Lung (tissue), 12 donors: Measurements from ENCODE around the gene ZBTB38. TPM values are rescaled to one million over a fixed set of nuclear protein-coding genes. Genes with fewer than 3 reads are reported as not detected.
A peak's percentile ranks its signal among the peaks of the same experiment; 100 is the strongest.

Source experiments
- ATAC-seq: fragments of 200-7000 bp; cut with Tn5 transposase; one replicate; pipeline ENCODE4 v1.9.1; 2020; ENCODE audit warnings: moderate number of reproducible peaks; ENCODE audit not compliant: insufficient read depth, low FRiP score
- DNase-seq, 3 donors: peaks; one replicate each; pipeline ENCODE4 v3.0.0-alpha.2; 2013 to 2017
- H3K27ac ChIP-seq, 2 donors: one replicate each; pipeline ENCODE4 v1.5.1; 2013; ENCODE audit warnings: mild to moderate bottlenecking in 2 of 2, moderate library complexity in 2 of 2, control low read depth in 1 of 2, inconsistent platforms in 1 of 2, low read depth in 1 of 2, low read length in 1 of 2
- H3K27me3 ChIP-seq, 3 donors: one replicate each; pipeline ENCODE4 v1.5.1; 2013; ENCODE audit warnings: low read length in 2 of 3; ENCODE audit not compliant: control insufficient read depth in 3 of 3, insufficient read depth in 3 of 3
- H3K36me3 ChIP-seq, 4 donors: one replicate each; pipeline ENCODE4 v1.5.1; 2013; ENCODE audit warnings: low read length in 4 of 4, mild to moderate bottlenecking in 1 of 4, moderate library complexity in 1 of 4; ENCODE audit not compliant: control insufficient read depth in 4 of 4, insufficient read depth in 4 of 4
- H3K4me1 ChIP-seq, 5 donors: one replicate each; pipeline ENCODE4 v1.5.1; 2013; ENCODE audit warnings: low read length in 5 of 5, mild to moderate bottlenecking in 2 of 5, moderate library complexity in 1 of 5; ENCODE audit not compliant: control insufficient read depth in 5 of 5, insufficient read depth in 5 of 5
- H3K4me3 ChIP-seq: one replicate; pipeline ENCODE4 v1.5.1; 2013; ENCODE audit warnings: mild to moderate bottlenecking, control low read depth, moderate library complexity
- H3K9ac ChIP-seq, 2 donors: one replicate each; pipeline ENCODE4 v1.5.1; 2013; ENCODE audit warnings: low read length in 2 of 2, control low read depth in 1 of 2; ENCODE audit not compliant: insufficient read depth in 1 of 2
- H3K9me3 ChIP-seq, 4 donors: one replicate each; pipeline ENCODE4 v1.5.1; 2013; ENCODE audit warnings: low read length in 3 of 4, mild to moderate bottlenecking in 1 of 4, moderate library complexity in 1 of 4; ENCODE audit not compliant: control insufficient read depth in 4 of 4, insufficient read depth in 3 of 4
- WGBS, 2 donors: extraction: QIAGEN DNeasy Blood & Tissue Kit; methylation state at CpG; one replicate each; pipeline ENCODE4 v1.1.7; 2013; 5-methylcytosine and 5-hydroxymethylcytosine counted together
- polyA plus RNA-seq, 2 donors: library from polyadenylated mRNA; stranded (reverse); fragments of 200-250 nt; gene quantifications; one replicate each; pipeline ENCODE4 v1.2.1, GENCODE V29; 2013
- total RNA-seq, 2 donors: library from RNA; depleted of rRNA in 1 of 2; stranded (reverse); fragments of >200 nt in 1 of 2; gene quantifications; one replicate each; pipeline ENCODE4 v1.2.1, GENCODE V29; 2014 to 2021
- TF ChIP-seq, protein P1 (sequence below): IDR thresholded peaks from 2 replicates; pipeline ENCODE4 v1.5.1; 2012; ENCODE audit warnings: mild to moderate bottlenecking; ENCODE audit errors: control extremely low read depth, extremely low read depth
- donor health status: control.
- donor health status: control.
- donor health status: Bipolar disorder and iron deficiency.
- donor health status: healthy.
- donor health status: DM: yes; HTN: yes; CAD: no.

Gene ZBTB38
- total and polyA plus RNA-seq, 4 donors = 9.3 to 111 (median 53.5) TPM

DNA sequence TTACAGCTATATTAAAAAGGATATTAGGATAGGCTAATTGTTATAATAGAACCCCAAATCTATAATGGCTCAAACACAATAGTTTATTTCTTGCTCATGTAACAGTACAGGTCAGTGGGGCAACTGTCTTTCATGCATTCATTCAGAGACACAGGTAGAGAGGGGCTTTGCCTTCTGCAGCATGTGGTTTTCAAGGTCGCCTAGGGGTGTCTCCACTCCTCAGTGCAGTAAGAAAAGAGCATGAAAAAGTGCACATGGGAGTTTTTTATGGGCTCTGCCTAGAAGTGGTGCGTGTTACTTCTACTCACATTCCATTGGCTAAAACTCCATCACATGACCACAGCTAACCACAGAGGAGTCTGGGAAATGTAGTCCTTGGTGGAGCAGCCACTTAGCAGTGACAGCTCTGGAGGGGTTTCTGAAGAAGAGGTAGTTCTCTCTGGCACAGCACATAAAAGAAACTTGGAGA, 1.8 kb downstream of the ZBTB38 start:
- 4 to 15% methylated on average over 2 of the region's 2 CpGs for WGBS, 2 donors
- Histone ChIP-seq H3K27me3 (no peaks in the 10 kb centered on the region), H3K9ac (no peak overlapping the region), H3K4me3 (no peak overlapping the region), H3K36me3 (peaks cover 0 to 3% (median 3%) of the 10 kb centered on the region in 4 donors), H3K9me3 (no peaks in the 10 kb centered on the region), H3K27ac (peak overlapping the region; percentile 71 to 99), H3K4me1 (peaks cover 17 to 42% (median 26%) of the 10 kb centered on the region in 5 donors)
- TF ChIP-seq, protein P1, sequence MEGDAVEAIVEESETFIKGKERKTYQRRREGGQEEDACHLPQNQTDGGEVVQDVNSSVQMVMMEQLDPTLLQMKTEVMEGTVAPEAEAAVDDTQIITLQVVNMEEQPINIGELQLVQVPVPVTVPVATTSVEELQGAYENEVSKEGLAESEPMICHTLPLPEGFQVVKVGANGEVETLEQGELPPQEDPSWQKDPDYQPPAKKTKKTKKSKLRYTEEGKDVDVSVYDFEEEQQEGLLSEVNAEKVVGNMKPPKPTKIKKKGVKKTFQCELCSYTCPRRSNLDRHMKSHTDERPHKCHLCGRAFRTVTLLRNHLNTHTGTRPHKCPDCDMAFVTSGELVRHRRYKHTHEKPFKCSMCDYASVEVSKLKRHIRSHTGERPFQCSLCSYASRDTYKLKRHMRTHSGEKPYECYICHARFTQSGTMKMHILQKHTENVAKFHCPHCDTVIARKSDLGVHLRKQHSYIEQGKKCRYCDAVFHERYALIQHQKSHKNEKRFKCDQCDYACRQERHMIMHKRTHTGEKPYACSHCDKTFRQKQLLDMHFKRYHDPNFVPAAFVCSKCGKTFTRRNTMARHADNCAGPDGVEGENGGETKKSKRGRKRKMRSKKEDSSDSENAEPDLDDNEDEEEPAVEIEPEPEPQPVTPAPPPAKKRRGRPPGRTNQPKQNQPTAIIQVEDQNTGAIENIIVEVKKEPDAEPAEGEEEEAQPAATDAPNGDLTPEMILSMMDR = peak; percentile 6
- DNase-seq = peak; percentile 72 to 94 (median 92)
- peak; percentile 74 for ATAC-seq

DNA sequence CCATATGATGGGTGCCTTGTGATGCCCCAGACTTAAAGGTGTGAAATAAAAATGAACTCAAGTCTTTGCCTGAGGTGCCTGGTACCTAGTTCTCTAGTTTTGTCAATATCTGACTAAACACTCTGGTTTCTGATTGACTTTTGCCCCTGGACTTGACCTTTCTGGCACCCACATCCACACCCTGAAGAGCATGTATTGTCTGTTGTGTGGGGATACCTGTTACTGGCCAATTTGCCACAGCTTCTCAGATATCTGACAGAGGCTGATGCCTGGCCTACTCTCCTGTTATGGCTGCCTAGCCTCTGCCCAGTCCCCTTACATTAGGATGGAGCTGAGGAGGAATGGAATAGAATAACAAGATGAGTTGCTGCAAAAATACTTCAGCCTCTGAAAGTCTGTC, 3.6 kb downstream of the ZBTB38 start:
- H3K9ac ChIP-seq = no peak overlapping the region
- no peaks in the 10 kb centered on the region for H3K27me3 ChIP-seq
- no peaks in the 10 kb centered on the region for H3K9me3 ChIP-seq
- H3K4me1 ChIP-seq = peaks cover 13 to 30% (median 22%) of the 10 kb centered on the region in 5 donors
- no peak overlapping the region for H3K27ac ChIP-seq
- no peak for DNase-seq
- TF ChIP-seq, protein P1 = no peak
- no peak overlapping the region for H3K4me3 ChIP-seq
- no peak for ATAC-seq
- H3K36me3 ChIP-seq = peaks cover 2 to 7% (median 4%) of the 10 kb centered on the region in 4 donors

DNA sequence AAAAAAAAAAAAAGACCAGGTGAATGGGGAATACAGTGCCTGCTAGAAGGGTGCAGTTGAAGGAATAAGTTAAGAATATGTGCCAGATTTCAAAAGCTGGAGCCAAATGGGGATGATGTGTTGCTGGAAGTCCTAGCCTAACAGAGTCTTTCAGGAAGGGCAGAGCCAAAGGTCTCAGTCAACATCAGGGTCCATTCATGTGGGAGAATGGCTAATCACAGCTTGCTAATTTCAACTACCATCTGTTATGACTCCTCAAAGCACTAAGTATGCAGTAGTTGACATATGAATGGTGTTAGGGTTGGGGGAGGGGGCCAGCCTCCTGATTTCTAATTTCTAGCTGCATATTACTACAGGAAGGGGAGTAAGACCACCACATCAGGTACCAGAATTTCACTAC, 4.4 kb downstream of the ZBTB38 start:
- H3K27ac ChIP-seq = no peak overlapping the region
- no peak overlapping the region for H3K4me3 ChIP-seq
- H3K9ac ChIP-seq = no peak overlapping the region
- H3K36me3 ChIP-seq = peaks cover 2 to 7% (median 4%) of the 10 kb centered on the region in 4 donors
- no peak for DNase-seq
- H3K4me1 ChIP-seq = peaks cover 7 to 25% (median 15%) of the 10 kb centered on the region in 5 donors
- no peaks in the 10 kb centered on the region for H3K9me3 ChIP-seq
- H3K27me3 ChIP-seq = no peaks in the 10 kb centered on the region
- ATAC-seq = no peak
- TF ChIP-seq, protein P1 = no peak

DNA sequence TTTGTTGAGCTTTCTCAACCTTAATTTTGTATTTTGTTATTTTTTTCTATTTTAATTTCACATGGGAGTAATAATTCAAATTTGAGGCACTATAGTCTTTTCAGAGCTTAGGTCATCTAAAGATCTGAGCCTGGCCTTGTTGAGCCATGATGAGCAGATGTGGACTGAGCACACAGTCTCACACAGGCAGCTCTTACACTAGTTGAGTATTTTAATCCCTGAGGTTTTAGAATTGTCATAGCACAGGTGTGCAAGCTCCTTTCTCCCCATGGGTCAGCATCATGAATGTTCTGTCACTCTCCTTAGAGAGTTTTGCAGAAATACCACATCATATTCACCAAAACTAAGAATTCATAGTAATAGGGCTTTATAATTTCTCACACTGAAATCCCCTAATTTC, 4.9 kb downstream of the ZBTB38 start:
- Histone ChIP-seq H3K36me3 (peaks cover 2 to 7% (median 4%) of the 10 kb centered on the region in 4 donors), H3K27me3 (no peaks in the 10 kb centered on the region), H3K4me1 (peaks cover 4 to 19% (median 9%) of the 10 kb centered on the region in 5 donors), H3K9me3 (no peaks in the 10 kb centered on the region), H3K4me3 (no peak overlapping the region), H3K27ac (no peak overlapping the region), H3K9ac (no peak overlapping the region)
- ATAC-seq (no peak), DNase-seq (no peak)
- TF ChIP-seq, protein P1 = no peak
